HL-60/S4 (cell line): ENCODE measurements around the gene NSRP1.
"Not testable (repeated sequence)": the region's sequence is repeated elsewhere in the genome, so short reads cannot be mapped to it uniquely, and the experiment has no call there.

Experiments
- in situ Hi-C: fragments of 300-500 bp; cut with MboI; formaldehyde crosslinking; loops from 2 replicates; pipeline ENCODE4 v1.14.3; 2022; ENCODE audit warnings: low sequenced_read_pairs

The NSRP1 gene

GRCh38 chr17:30172560-30172959 is 55.9 kb downstream of the NSRP1 start:
- in situ Hi-C loops = no loop called here

DNA sequence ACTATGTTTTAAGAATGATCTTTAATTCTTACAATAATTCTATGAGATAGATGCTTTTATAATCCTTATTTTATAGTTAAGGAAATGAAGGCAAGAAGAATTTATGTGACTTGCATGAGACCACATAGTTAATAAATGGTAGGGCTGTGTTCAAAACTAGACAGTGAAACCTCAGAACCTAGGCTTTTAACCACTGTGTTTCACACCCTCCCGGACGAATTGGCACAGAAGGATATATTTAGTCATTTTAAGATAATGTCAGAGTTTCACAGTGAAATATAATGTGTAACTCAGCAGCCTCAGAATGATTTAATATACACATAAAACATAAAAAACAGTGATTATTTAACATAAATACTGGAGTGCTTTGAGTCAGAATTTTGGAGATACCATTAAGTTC is 57.0 kb downstream of the NSRP1 start:
- in situ Hi-C loops = no loop called here

DNA sequence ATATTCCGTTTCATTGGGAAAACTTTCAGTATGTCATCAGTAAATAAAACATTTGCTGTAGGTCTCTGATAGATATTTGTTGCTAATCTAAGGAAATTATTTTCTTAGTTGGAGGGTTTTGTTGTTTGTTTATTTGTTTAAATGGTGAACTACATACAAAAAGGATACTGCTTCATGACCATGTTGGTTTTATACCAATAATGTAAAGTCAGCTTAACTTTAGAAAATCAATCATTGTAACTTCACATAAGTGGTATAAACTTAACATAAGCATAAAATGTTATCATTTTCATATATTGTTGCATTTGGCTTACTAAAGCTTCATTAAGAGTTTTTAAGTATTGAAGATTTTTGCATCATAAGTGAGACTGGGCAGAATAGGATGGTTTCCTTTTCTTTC is 57.9 kb downstream of the NSRP1 start:
- in situ Hi-C loops = no loop called here

GRCh38 chr17:30176855-30177254 is 60.2 kb downstream of the NSRP1 start:
- in situ Hi-C loops = no loop called here

GRCh38 chr17:30186761-30187160 is 70.1 kb downstream of the NSRP1 start:
- in situ Hi-C loops = no loop called here

DNA sequence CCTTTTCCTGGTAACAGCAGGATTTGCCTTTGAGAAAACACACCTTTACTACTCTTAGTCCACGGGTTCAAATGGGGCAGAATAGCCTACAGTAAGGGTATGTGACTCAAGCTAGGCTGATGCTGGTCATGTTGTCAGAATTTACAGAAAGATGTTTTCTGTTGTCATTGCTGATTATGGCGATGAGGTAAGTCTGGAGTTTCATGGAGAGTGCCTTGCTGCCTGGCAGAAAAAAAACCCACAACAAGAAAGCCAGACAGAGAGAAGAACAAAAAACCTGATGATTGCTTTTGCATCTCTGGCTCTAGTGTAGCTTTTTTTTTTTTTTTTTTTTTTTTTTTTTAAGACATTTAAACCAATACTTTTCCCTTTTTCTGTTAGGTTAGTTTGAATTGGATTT is 71.0 kb downstream of the NSRP1 start:
- in situ Hi-C loops = no loop called here

- in situ Hi-C loops = no loop called here
These were observed 71.8 kb downstream of the NSRP1 start for GRCh38 chr17:30188211-30188939.

- in situ Hi-C loops = no loop called here
These were observed 74.5 kb downstream of the NSRP1 start for GRCh38 chr17:30191072-30191471.

DNA sequence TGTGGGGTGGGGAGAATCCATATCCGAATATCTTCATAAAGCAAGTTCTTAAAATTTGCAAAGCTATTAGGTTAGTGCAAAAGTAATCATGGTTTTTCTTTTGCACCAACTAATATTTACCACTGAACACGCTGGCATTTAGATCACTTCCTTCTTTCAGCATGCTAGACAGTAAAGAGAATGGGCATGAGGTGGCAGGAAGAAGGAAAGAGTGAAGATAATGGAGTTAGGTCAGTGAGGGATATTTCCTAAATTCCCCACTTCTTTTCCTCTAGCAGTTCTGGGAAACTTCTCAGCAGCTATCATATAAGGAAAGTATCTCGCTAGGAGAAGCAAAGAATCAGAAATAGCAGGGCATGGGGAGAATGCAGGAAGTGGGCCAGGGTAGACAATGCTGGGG is 79.9 kb downstream of the NSRP1 start:
- in situ Hi-C loops = no loop called here

GRCh38 chr17:30197416-30197815 is 80.8 kb downstream of the NSRP1 start:
- in situ Hi-C loops = no loop called here

- in situ Hi-C loops = no loop called here
These were observed 83.0 kb downstream of the NSRP1 start for GRCh38 chr17:30199600-30199999.

DNA sequence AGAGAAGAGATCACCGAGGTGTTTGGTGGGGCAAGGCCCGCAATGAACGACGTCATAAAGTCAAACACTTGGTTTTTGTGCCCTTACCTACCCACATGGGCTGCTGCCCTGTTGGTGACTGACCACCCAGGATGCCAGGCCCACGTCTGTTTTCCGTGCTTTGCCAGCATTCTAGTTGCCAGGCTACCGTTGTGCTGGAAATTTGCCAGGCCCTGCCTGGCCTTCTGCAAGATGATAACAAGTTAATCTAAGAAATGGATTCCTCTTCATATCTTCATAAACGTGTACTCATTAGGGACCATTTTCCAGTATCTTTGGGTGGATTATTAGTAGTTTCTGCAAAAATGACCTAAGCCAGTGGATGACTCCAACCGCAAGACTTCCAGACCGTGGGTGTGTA is 83.5 kb downstream of the NSRP1 start:
- in situ Hi-C loops = no loop called here

- in situ Hi-C loops = not testable (repeated sequence)
These were observed 84.0 kb downstream of the NSRP1 start for GRCh38 chr17:30200656-30201055.

DNA sequence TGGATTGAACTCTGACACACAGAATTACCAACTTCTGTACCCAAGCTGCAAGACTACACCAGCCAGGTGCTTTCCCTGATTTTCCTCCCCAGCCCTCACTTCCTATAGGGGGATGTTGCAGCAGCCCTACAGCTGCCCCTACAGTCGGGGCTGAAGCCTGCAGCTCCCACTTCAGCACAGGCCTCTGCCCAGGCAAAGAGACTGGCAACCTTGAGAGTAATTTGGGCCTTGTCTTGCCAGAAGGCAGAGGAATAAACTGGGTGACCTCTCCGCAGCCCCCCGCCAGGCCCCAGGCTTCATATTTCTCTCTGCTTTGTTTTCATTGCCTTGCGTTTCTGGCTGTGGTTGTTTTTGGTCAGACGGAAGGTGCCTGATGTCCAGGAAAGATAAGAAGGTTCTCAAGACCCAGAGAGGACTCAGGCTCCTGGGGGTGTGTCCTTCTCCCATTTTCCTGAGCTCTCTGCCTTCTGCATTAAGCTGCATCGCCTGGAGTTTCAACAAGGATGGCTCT is 86.9 kb downstream of the NSRP1 start:
- in situ Hi-C loops = no loop called here

GRCh38 chr17:30207655-30208054 is 91.0 kb downstream of the NSRP1 start:
- in situ Hi-C loops = no loop called here

- in situ Hi-C loops = no loop called here
These were observed 91.6 kb downstream of the NSRP1 start for GRCh38 chr17:30208214-30208613.

- in situ Hi-C loops = no loop called here
These were observed 93.3 kb downstream of the NSRP1 start for GRCh38 chr17:30209930-30210329.

GRCh38 chr17:30210366-30210765 is 93.8 kb downstream of the NSRP1 start:
- in situ Hi-C loops = no loop called here

DNA sequence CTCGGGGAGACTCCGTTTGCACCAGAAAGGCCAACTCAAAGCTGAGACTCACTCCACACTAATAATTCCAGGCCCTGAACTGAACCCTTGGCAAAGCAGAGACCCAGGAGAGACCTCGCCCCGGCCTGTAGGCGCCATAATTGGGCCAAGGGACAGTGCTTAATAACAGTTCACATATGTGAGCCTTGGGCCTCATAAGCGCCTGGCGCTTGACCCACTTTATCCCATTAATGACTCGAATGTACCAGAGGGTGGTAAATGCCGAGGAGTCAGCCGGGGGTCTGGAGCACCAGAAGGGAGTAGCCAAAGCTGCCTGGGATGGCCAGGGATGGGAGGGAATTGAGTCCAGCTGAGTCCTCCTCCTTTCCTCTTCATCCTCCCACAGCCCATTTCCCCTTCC is 94.3 kb downstream of the NSRP1 start:
- in situ Hi-C loops = no loop called here

DNA sequence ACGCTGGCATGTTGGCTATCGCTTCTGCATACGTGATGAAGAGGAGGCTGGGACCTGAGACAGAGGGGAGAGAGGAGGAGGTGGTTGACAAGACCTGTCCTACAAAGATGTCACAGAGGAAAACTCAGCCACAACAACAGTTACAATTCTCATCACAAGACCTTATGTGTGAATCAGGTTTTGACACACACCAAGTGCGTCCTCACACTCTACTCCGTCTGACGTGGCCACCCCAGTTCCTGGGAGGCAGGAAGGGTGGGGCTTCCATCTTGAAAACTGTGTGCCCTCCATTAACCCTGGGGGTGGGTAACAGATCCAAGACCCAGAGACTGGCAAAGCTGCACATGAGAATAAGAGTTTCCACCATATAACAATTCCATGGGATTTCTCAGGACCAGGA is 94.8 kb downstream of the NSRP1 start:
- in situ Hi-C loops = no loop called here

GRCh38 chr17:30212750-30213149 is 96.1 kb downstream of the NSRP1 start:
- in situ Hi-C loops = no loop called here

GRCh38 chr17:30217054-30217453 is 100.4 kb downstream of the NSRP1 start:
- in situ Hi-C loops = no loop called here

- in situ Hi-C loops = no loop called here
These were observed 101.2 kb downstream of the NSRP1 start for GRCh38 chr17:30217746-30218245.
